Activated CD4-positive, alpha-beta T cell treated with anti-CD3 and anti-CD28 coated beads for 1 hour (primary cell): ENCODE measurements around the gene DYSF.

ENCODE experiments used
- DNase-seq: peaks from one replicate; pipeline ENCODE4 v3.0.0-alpha.2; 2020

DYSF gene

DNA sequence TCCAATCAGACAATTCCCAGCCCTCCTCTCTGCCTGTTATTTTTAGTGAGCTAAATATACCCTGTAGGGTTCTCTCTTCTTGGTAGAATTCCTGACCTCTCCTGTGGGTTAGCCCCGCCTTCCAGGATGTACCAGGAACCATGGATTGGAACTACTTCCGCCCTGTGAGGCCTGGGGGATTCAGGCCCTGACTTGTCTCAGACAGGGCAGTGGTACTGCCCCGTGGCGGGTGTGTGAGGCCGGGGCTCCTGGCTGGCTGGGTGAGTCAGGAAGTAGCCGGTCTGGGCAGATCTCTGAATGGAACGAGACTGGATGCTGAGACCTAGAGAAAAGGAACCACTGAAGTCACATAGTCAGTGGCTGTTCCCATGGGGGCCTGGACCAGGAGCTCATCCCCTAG lies 50.5 kb downstream of the DYSF start:
- no peak for DNase-seq

DNA sequence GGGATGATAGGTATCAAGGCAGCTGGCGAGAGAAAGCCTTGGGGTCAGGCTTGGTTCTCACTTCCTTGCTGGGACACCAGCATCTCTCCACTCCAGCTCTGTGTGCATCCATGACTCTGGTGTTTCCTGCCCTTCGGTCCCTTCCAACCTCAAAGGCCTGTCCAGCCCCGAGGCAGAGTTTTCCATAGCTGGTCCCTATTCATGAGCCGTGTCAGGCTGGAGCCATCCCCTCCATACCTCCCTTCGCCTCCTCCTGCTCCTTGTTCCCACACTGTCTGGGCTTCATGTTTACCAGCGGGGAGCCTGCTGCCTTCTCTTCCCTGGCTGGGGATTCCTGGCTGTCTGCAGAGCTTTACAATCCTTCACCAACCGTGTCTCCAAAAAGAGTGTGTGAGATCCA lies 51.2 kb downstream of the DYSF start:
- DNase-seq, result no peak

DNA sequence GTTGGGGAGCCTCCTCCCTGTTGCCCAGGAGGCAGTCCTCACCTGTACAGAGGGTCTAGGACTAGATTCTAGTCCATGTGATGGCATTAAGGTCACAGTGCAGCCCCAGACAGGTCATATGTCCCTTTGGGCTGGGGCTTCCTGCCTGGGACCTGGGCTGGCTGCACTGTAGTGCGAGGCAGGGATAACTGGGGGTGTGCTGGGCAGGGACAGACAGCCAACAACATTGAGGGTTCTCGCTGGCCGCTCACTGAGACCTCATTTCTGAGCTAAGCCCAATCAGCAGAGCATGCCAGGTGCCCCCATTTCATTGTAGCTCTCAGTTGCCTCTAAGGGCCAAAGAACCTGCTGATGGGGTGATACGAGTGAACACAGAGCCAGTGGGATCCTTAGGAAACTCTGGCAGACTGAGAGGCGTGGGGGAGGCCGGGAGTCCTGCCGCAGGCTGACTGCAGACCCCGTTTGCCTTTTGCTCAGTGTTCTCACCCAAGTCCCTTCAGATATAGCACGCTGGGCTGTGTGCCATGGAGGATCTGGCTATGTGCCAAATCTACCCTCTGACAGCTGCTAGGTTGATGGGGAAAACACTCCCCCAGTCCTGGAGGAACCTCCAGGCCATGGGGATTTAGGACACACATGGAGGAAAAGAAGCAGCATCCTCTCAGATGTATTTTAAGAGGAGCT lies 51.9 kb downstream of the DYSF start:
- no peak for DNase-seq

DNA sequence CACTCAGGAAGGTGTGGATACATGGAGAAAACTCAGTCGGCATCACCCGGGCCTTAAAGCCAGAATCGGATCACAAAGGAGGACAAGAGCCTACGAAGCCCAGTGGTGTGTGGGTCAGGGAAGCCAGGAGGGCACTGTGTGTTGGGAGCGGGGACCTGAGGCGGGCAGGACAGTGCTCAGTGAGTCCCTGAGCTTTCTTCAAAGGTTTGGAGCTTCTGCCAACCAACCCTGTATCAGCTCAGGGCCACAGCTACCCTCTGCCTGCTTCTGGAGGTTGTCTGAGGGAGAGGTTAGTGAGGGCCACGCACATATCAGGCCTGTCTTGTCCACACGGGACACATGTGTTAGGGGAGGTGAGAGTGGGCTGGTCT lies 52.4 kb downstream of the DYSF start:
- no peak for DNase-seq

DNA sequence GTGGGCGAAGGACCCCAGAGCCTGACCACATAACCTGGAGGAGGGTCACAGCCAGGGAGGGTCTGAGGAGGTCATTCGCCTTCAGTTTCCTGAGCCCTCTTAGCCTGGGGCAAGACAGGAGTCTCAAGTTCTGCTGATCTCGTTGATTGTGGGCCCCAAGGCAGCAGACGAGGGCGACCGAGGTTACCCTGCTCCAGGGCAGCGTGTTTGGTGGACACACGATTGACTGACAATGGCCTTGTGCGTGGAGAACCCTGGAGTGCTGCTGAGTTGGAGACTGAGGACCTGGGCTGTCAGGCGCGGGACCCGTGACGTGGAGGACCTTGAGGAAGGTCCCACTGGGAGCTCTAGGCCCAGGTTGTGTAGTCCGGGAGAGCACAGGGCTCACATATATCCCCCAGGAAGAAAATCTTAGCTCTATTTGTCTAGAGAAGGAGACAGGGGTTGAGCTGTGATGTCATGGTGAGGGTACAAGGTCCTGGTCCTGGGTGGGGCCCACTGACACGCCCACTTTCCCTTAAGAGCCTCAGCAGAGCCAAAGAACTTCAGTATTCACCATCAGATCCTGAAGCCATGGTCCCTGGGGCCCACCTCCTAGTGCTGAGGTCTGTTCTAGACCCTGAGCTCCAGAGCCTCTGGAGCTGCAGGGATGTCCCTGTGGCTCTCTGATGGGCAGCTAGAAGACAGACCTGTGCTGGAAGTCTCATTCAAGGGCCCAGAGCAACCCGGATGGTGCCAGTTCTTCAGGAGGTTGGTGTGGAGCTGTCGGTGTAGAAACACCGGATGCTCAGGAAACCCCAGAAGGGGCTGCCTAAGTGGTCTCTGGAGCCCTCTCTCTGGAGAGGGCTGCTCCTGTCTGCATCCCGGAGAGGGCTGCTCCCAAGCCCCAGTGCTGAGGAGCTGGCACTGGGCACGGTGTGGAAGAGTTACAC lies 53.1 kb downstream of the DYSF start:
- no peak for DNase-seq

DNA sequence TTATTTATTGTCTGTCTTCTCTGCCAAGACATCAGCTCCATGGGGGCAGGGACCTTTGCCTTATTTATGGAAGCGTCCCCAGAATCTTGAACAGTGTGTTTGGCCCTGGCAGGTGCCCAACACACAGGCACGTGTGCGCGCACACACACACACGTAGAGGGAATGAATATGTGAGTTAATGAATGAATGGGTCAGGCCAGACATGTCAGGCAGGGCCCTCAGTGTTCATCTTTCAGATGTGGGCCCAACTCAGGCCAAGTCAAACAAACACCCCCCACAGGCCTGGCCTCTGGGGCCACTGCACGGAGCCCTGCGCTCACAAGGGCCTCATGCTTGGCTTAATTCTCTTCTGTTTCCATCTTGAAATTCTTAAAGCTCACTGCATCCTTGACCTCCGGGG lies 54.1 kb downstream of the DYSF start:
- DNase-seq, result no peak

DNA sequence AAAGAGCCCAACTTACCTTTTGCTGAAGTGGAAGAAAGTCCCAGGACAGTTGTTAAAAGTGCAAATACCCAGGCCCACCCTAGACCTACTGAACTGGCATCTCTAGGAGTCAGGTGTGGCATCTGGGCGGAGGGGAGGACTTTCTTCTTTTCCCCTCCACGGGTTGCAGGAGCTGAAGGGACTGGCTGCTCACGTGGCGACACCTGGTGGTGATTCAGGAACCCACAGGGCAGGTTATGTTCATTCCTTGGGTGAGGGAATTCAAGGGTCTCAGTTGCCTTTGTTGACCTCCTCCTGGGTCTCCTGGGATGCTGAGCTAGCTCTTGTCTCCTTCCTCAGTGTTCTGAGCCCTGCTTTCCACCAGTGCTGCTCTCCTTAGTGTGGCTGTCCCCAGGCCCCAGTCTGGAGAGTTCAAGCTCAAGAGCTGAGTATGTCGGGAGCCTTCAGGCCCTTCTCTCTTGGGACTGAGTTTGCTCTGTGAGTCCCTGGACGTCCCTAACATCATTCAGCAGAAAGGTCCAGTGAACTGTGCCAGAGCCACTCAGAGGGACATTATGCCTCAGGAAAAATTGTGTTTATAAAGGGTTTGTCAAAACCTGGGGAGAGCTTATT lies 56.9 kb downstream of the DYSF start:
- DNase-seq, result peak; percentile 64

DNA sequence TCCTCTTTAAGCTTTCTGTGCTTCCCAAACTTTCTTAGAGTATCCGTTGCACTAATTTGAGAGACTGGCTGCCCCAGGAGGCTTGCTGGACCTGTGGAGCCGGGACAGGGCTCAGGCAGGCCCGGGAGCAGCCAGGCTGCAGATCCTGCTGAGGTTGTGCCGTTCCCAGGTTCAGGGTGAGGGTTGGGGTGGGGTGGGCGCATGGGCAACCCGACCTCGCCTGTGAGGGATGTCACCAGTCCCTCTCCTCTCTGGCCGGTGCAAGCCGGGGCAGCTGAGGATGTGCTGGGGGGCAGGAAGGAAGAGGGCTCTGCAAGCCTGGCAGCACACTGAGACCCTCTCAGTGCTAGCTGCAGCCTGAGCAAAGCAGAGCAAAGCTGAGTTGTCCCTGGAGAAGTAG lies 57.6 kb downstream of the DYSF start:
- DNase-seq, result no peak

DNA sequence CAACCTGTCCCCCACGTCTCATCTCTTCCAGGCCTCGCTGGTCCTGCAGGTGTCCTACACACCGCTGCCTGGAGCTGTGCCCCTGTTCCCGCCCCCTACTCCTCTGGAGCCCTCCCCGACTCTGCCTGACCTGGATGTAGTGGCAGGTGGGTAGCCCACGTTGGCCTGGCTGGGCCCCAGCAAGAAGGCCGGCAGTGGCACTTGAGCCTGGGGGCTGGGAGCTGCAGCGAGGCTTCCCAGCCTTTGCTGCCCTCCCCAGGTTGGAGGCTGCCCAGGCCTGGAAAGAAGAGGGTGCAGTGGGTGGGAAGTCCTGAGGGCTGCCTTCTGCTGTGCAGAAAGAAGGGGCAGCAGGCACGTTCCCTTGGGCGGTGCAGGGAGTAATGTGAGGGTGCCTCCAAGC lies 58.4 kb downstream of the DYSF start:
- no peak for DNase-seq

DNA sequence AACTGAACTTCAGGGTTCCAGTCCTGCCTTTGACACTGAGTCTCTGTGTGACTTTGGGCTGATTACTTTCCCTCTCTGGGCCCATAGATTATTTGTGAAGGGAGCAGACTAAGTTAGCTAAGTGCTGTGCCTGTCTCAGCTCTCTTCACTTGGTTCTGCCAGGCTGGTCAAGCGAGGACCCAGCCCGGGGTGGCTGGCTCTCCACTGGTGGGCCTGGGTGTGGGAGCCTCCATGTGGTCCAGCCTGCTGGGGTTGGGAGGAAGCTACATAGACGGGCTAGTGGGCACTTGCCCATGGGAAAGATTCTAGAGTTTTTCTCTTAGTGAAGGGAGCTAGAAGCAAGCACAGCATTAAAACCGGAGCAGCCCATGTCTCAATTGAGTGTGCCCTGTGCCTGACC lies 59.0 kb downstream of the DYSF start:
- DNase-seq, result no peak

DNA sequence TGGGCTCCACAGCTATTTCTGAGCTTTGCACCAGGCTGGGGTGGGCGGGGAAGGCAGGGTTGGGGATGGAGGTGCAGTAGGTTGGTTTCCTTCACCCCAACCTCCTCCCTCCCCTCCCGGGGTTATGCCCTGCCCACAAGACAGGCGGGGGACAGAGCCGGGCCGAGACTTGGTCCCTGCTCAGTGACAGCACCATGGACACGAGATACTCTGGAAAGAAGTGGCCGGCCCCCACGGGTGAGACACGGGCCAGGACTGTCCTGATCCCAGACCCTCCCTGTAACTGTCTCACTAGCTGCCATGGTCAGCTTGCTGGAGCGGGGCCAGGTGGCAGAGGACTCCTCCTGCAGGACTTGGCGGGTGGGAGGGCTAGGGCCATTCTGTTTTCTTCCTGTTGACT lies 59.7 kb downstream of the DYSF start:
- no peak for DNase-seq

DNA sequence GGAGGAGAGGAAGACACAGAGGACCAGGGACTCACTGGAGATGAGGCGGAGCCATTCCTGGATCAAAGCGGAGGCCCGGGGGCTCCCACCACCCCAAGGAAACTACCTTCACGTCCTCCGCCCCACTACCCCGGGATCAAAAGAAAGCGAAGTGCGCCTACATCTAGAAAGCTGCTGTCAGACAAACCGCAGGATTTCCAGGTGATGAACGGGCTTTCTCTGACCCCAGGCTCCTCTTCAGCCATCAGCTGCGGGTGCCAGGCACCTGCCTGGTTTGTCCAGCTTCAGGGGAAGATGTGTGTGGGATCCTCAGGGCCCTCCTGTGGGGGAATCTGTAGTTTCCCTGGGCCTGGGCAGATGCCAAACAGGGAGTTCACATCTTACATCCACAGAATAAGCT lies 60.4 kb downstream of the DYSF start:
- DNase-seq, result no peak

DNA sequence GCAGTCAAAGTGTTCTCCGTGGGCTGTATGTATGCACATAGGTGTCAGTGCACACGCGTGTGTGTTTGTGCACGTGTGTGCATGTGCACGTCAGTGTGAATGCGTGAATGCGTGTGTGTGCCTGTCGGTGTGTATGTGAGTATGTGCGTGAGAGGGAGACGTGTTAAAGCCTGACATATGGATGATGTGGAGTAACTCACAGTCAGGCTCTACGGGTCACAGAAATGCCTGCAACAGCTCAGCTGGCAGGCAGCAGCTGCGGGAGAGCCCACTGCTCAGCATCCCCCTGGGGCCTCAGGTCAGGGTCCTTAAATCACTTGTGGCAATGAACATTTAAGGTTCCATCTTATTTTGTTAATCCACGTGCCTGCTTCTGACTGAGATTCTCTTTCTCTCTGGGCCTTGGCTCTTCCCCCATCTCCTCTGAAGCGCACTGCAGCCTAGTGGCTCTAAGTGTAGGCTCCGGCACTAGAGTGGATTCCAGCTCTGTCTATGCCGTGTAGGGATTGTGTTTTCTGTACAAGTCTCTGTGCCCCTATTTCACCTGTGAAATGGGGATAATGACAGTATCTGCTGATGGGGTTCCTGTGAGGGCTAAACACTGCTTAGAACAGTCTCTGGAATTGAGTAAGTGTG lies 63.0 kb downstream of the DYSF start:
- DNase-seq, result no peak

DNA sequence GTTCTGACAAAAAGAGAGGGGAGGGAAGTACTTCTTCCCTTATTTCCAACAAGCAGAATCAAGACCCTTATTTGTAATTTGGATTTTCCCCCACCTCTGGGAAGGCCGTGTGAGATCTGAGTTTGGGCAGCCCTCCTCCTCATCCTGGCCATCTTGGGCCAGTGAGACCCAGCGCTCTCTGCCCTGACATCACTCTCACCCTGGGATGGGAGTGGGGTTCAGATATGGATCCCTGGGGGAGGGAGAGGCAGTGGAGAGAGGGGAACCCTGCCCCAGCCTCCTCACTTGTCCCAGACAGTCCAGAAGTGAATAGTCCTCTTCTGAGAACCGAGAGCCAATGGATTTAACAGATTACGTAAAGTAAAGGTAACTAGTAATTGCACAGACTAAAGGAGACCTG lies 64.5 kb downstream of the DYSF start:
- no peak for DNase-seq

DNA sequence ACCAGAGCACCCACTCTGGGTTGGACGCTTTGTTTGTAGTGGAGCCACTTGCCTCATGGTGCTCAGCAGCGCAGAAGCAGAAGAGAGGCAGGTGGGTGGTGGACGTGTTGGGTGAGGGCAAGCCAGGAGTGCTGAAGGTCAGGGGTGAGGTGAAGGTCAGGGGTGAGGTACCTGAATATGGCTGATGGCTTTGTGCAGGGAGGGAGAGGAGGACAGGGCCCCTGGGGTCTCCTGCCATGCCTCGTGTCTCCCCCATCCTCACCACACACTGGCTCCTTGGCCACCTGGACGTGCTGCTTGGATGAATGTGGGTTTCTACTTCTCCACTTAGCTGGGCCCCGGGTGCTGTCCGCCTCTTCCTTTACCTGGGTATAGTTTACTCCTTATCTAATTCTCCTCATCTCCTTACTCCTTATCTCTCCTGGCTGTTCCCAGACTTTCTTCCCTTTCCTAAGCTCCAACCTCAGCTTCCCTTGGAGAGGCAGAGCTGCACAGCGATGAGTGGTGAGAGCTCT lies 68.1 kb downstream of the DYSF start:
- no peak for DNase-seq

DNA sequence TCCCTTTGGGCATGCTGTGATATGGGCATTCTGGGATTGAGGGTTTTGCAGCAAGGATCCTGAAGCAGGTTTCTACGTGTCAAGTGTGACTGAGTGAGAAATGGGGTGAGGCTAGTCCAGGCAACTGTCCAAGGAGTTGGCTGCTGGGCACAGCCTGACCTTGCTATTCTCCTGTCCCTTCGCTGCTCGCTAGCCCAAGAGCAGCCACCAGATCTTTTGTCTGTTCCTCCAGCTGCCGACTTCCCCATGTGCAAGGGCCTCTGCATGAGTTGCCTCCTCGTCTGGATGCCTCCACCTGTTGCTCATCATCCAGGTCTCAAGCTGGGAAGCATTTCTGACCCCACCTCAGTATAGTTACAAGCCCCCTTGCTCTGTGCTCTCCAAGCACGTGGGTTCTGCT lies 71.1 kb downstream of the DYSF start:
- DNase-seq, result no peak

DNA sequence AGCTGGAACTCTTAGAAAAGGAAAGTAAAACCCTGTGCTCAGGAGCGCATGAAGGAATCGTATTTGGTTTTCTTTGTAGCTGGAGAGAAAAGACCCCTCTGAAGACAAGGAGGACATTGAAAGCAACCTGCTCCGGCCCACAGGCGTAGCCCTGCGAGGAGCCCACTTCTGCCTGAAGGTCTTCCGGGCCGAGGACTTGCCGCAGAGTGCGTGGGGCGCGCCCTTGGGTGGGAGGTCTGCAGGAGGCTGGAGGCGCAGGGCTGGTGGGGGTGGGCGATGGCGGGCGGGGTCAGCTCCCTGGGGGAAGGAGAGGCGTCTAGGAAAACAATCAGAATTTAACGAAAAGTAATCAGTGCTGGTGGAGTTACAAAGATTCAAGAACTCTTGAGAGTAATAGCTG lies 72.8 kb downstream of the DYSF start:
- no peak for DNase-seq

DNA sequence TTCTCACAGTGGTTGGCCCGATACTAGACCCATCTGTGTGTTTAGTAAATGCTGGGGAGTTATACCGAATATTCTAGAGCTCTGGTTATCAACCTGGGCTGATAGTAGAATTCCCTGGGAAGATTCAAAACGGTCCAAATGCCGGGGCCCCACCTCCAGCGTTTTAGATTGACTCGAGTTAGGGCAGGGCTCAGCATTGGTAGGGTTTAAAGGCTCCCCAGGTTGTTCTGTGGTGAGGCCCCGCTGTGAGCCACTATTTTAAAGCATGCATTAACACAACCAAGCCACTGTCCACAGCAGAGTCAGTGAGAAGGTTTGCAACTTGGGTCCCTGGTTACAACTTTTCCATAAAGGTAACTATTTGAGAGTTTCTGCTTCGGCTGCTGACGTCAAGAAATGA lies 73.6 kb downstream of the DYSF start:
- no peak for DNase-seq

DNA sequence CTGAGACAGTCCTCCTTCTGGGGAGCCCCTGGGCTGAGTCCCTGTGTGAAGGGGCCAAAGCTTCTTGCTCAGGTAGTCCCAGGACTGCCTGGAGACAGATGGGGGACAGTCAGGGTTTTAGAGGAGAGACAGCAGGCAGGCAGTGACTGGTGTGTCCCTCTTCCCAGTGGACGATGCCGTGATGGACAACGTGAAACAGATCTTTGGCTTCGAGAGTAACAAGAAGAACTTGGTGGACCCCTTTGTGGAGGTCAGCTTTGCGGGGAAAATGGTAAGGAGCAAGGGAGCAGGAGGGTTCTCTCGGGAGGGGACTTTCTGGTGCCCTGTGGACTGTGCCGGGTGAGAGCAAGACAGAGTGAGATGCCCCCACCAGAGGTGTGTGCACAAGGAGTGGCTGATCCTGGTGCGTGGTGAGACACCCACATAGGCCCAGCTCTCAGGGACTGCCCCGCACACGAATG lies 74.8 kb downstream of the DYSF start:
- DNase-seq, result no peak

DNA sequence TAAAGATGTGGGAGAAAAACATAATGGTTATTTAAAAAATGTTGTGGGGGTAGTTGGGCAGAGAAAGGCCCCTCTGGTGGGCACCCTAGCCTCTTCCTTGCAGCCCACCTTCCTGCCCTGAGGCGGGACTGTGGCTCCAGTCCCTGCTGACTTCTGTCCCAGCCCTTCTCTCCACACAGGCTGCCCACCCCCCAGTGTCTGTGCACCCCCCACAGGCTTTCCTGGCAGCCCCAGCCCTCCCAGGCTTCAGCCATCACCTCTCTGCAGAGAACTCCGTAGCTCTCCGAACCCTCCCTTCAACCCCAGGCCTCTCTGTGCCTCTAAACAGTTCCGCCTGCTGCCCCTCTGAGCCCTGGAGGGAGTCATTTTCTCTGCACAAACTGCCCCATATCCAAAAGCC lies 75.4 kb downstream of the DYSF start:
- DNase-seq, result no peak

DNA sequence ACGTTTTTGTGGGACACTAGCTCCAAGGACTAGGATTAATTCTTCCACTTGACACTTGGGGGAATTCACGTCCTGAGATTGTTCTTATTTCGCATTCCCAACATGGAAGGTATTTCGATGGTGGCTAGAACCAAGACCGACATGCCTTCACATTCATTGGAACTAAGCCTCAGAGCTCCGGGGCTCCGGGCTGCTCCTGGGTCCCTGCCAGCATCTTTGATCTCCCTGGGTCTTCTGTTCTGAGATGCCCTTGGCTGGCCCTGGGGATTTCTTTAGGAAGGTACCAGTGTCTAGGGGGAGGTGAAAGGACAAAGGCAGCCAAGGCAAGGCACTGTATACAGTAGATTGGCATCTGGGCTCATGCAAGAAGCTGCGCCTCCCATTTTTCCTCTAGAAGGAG lies 76.8 kb downstream of the DYSF start:
- no peak for DNase-seq

DNA sequence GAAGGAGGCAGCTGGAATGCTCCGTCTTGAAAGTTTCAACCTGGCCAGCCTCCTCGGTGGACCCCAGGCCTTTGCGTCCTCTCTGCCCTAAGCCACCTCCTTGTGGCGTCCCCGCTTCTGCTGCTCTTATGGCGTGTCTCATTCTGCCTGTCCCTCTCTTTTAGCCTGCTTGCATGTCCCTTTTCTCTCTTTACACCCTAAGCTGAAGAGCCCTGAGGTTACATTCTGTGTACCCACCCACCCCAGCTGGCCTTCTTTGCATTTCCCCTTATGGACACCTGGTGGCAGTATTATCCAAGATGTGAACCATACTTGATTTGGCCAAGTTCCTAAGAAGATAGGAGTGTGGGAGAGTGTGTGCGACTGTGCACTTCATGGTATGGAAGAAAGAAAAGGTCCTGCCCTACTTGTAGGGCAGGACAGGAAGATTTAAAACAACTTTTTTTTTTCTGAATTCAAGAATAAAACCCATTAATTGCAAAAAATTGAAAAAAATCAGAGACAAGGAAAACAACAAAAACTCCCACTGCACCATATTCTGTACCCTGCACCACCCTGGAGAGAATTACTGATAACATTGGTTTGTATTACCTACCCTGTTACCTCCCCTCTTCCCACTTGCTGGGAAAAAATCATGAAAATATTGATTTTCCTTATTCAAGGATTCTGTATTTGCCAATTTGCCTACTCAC lies 77.4 kb downstream of the DYSF start:
- DNase-seq, result no peak
